C4-2B (cell line): Measurements from ENCODE around the gene OR51F1.

Experiments
- ZFX ChIP-seq: fragments of 450-650 bp; IDR thresholded peaks from 2 replicates; pipeline ENCODE4 v1.6.1; 2017
- TF ChIP-seq, protein P1 (sequence below): fragments of 450-650 bp; conservative IDR thresholded peaks from 2 replicates; pipeline ENCODE4 v1.5.1; 2017; ENCODE audit warnings: mild to moderate bottlenecking

DNA sequence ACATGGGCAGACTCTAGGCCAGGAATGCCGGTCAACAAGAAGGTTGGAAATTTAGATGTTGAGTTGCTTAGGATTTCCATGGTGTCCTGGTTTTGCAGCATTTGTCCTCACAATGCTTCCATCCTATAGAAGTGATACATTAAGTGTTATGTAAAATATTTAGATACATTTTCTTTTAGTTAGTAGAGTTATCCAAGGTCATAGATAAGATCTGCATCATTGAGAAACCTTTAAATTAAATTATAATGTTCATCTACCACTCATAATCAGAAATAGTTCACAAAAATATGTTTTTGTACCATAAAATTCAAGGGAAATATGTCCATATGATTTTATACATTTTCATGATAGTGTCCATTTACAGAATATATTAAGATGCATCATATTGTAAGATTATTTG is at the start of gene OR51F1:
- TF ChIP-seq, protein P1, sequence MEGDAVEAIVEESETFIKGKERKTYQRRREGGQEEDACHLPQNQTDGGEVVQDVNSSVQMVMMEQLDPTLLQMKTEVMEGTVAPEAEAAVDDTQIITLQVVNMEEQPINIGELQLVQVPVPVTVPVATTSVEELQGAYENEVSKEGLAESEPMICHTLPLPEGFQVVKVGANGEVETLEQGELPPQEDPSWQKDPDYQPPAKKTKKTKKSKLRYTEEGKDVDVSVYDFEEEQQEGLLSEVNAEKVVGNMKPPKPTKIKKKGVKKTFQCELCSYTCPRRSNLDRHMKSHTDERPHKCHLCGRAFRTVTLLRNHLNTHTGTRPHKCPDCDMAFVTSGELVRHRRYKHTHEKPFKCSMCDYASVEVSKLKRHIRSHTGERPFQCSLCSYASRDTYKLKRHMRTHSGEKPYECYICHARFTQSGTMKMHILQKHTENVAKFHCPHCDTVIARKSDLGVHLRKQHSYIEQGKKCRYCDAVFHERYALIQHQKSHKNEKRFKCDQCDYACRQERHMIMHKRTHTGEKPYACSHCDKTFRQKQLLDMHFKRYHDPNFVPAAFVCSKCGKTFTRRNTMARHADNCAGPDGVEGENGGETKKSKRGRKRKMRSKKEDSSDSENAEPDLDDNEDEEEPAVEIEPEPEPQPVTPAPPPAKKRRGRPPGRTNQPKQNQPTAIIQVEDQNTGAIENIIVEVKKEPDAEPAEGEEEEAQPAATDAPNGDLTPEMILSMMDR: no peak
- TF ChIP-seq ZFX: no peak
